Measurements from ENCODE around the gene SHISA3. TPM values are rescaled to one million over a fixed set of nuclear protein-coding genes. Genes with fewer than 3 reads are reported as not detected.

SHISA3 gene
- total RNA-seq, 1 donor from 2014 or later: 0.14 TPM

GRCh38 chr4:42440083-42440482 lies 42.8 kb downstream of the SHISA3 start:
- Mint-ChIP-seq H3K4me3 (ENCODE audit: low read depth) (no peak overlapping the region), H3K4me1 (ENCODE audit: low read depth) (peaks cover 7% of the 10 kb centered on the region), H3K9me3 (ENCODE audit: low read depth) (peaks cover 4% of the 10 kb centered on the region), H3K27me3 (no peaks in the 10 kb centered on the region), H3K36me3 (ENCODE audit: insufficient read depth) (peaks cover 2% of the 10 kb centered on the region), H3K27ac (no peak overlapping the region)
- TF ChIP-seq CTCF (IDR thresholded peaks at IDR 0.05; ENCODE audit: unreplicated experiment): no peak
- DNase-seq (ENCODE audit: low spot score, unreplicated experiment): no peak

GRCh38 chr4:42442601-42443000 lies 45.3 kb downstream of the SHISA3 start:
- DNase-seq (ENCODE audit: low spot score, unreplicated experiment): no peak
- Mint-ChIP-seq H3K4me3 (ENCODE audit: low read depth) (no peak overlapping the region), H3K27ac (no peak overlapping the region), H3K9me3 (ENCODE audit: low read depth) (no peaks in the 10 kb centered on the region), H3K27me3 (no peaks in the 10 kb centered on the region), H3K4me1 (ENCODE audit: low read depth) (peaks cover 11% of the 10 kb centered on the region), H3K36me3 (ENCODE audit: insufficient read depth) (peaks cover under 1% of the 10 kb centered on the region)
- TF ChIP-seq CTCF (IDR thresholded peaks at IDR 0.05; ENCODE audit: unreplicated experiment): no peak

- Mint-ChIP-seq H3K27ac (no peak overlapping the region), H3K4me1 (ENCODE audit: low read depth) (peaks cover 6% of the 10 kb centered on the region), H3K4me3 (ENCODE audit: low read depth) (no peak overlapping the region), H3K27me3 (no peaks in the 10 kb centered on the region), H3K9me3 (ENCODE audit: low read depth) (peaks cover 4% of the 10 kb centered on the region), H3K36me3 (ENCODE audit: insufficient read depth) (peaks cover 5% of the 10 kb centered on the region)
- no peak for TF ChIP-seq CTCF (IDR thresholded peaks at IDR 0.05; ENCODE audit: unreplicated experiment)
- no peak for DNase-seq (ENCODE audit: low spot score, unreplicated experiment)
These were observed 47.8 kb downstream of the SHISA3 start for GRCh38 chr4:42445038-42445437.

DNA sequence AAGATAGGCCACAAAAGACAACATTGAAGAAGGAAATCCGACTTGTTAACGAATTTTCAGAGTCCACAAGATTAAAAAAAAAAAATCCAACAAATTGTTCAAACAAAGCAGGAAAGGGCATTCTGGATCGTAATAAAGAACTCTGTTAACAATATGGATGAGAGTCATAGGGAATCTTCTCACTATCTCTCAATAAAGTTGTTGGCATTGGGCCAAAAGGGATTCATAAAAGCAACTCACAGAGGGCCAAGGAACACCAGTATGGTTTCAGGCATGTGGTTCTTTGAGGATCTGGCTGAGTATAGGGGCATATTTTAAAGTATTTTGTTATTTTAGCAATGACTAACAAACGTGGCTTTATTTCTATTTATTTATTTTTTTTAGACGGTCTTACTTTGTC lies 49.5 kb downstream of the SHISA3 start:
- Mint-ChIP-seq H3K27me3 (no peaks in the 10 kb centered on the region), H3K4me3 (ENCODE audit: low read depth) (no peak overlapping the region), H3K4me1 (ENCODE audit: low read depth) (peaks cover 14% of the 10 kb centered on the region), H3K9me3 (ENCODE audit: low read depth) (peaks cover 4% of the 10 kb centered on the region), H3K27ac (no peak overlapping the region), H3K36me3 (ENCODE audit: insufficient read depth) (peaks cover 5% of the 10 kb centered on the region)
- no peak for DNase-seq (ENCODE audit: low spot score, unreplicated experiment)
- no peak for TF ChIP-seq CTCF (IDR thresholded peaks at IDR 0.05; ENCODE audit: unreplicated experiment)

Other genes starting within 250 kb of the SHISA3 start
- 0.55 and 0.78 TPM in 2 replicates for gene BEND4, start 244.8 kb upstream of the SHISA3 start, total RNA-seq